ENCODE measurements around the gene LARGE1.
"Not testable (repeated sequence)": the region's sequence is repeated elsewhere in the genome, so short reads cannot be mapped to it uniquely, and the experiment has no call there.

DNA sequence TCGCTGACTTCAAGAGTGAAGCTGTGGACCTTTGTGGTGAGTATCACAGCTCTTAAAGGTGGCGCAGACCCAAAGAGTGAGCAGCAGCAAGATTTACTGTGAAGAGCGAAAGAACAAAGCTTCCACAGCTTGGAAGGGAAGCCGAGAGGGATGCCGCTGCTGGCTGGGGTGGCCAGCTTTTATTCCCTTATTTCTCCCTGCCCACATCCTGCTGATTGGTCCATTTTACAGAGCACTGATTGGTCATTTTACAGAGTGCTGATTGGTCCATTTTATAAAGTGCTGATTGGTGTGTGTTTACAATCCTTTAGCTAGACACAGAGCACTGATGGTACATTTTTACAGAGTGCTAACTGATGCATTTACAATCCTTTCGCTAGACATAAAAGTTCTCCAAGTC is 353.8 kb downstream of the LARGE1 start:
- TF ChIP-seq, protein P1, sequence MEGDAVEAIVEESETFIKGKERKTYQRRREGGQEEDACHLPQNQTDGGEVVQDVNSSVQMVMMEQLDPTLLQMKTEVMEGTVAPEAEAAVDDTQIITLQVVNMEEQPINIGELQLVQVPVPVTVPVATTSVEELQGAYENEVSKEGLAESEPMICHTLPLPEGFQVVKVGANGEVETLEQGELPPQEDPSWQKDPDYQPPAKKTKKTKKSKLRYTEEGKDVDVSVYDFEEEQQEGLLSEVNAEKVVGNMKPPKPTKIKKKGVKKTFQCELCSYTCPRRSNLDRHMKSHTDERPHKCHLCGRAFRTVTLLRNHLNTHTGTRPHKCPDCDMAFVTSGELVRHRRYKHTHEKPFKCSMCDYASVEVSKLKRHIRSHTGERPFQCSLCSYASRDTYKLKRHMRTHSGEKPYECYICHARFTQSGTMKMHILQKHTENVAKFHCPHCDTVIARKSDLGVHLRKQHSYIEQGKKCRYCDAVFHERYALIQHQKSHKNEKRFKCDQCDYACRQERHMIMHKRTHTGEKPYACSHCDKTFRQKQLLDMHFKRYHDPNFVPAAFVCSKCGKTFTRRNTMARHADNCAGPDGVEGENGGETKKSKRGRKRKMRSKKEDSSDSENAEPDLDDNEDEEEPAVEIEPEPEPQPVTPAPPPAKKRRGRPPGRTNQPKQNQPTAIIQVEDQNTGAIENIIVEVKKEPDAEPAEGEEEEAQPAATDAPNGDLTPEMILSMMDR (IDR thresholded peaks at IDR 0.05), result not testable (repeated sequence)
- TF ChIP-seq POLR2A (IDR thresholded peaks at IDR 0.05), result not testable (repeated sequence)

All from body of pancreas (tissue), 4 donors.